GM18499 (cell line): Measurements from ENCODE around the gene ABHD14A.
"Not testable (repeated sequence)": the region's sequence is repeated elsewhere in the genome, so short reads cannot be mapped to it uniquely, and the experiment has no call there.

Experiments
- ATAC-seq: cut with Tn5 transposase; IDR thresholded peaks from one replicate; pipeline ENCODE4 v1.9.1; 2021; ENCODE audit warnings: moderate number of reproducible peaks; ENCODE audit not compliant: insufficient read depth, unreplicated experiment

The ABHD14A gene

DNA sequence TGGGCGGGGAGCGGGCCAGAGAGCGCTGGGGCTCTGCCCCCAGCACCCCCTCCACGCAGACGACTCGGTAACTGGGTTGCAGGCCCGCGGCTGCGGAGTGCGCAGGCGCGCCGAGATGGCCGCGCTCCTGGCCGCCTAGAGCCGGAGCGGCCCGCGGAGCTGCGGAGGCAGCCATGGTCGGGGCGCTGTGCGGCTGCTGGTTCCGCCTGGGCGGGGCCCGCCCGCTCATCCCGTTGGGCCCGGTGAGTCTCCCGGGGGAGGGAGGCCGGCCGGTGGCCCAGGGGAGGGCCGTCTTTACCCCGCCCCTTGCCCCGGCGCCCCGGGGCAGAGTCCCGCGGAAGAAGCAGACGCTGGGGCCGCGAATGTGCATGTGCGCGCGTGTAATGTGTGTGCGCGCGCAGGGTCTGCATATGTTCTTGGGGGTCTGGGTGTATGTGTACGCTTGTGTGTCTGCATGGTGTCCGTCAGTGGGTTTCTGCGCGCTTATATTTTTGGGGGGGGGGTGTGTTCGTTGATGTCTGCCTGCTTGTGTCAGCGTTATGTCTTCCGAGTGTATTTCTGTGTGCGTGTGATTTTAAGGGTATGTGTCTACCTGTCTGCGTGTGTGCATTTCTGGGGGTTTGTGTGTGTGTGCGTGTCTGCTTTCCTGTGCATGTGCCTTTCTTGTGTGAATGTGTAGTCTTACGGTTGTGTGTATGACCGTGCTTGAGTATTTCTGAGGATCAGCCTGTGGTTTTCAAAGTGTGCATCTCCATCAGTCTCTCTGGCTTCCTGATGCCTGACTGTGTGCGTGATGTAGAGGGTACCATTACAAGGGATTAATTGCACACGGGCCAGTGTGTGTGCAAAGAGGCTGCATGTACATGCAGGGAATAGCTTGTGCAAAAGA, at the start of gene ABHD14A:
TSS of gene ABHD14A (plus strand) at position 102 of the 889 bp plus-strand sequence. CDS start at position 174, 72 bp downstream.
- ATAC-seq, result no peak

DNA sequence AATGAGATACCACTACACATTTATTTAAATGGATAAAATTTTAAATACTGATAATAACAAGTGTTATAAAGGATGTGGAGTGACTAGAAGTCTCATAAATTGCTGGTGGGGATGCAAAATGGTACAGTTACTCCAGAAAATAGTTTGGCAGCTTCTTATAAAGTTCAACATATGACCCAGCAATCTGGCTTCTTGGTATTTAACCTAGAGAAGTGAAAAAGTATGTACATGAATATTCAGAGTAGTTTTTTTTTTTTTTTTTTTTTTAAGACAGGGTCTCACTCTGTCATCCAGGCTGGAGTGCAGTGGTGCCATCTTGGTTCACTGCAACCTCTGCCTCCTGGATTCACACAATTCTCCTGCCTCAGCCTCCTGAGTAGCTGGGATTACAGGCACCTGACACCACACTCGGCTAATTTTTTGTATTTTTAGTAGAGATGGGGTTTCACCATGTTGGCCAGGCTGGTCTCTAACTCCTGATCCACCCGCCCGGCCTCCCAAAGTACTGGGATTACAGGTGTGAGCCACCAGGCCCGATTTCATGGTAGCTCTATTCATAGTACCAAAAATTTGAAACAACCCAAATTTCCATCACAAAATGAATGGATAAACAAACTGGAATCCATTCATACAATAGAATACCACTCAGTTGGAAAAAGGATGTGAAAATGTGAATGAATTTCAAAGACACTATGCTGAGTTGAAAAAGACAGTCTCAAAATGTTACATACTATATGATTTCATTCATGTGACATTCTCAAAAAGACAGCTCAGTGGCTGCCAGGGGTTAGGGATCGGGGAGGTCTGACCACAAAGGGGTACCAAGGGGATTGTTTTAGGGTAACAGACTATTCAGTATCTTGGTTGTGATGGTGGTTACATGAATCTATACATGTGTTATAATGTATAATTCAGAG, 47.5 kb upstream of the ABHD14A start:
- no peak for ATAC-seq

DNA sequence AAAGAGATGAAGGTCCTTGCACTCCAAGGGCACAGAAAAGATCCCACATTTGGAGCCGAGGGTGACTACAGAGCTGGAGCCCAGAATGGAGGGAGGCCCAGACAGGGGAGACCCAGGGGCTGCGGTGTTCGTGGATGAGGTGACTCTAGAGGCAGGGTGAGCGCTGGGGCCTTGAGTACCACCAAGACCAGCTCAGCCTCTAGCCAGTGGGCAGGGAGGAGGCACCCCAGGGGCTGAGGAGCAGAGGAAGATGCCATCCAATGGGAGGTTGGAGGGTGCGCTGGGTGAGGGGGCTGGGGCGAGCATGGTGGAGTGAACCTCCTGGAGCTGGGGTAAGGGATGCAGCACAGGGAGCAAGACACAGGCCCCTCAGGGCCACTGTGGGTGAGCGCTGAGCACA, 46.4 kb upstream of the ABHD14A start:
- ATAC-seq, result no peak

DNA sequence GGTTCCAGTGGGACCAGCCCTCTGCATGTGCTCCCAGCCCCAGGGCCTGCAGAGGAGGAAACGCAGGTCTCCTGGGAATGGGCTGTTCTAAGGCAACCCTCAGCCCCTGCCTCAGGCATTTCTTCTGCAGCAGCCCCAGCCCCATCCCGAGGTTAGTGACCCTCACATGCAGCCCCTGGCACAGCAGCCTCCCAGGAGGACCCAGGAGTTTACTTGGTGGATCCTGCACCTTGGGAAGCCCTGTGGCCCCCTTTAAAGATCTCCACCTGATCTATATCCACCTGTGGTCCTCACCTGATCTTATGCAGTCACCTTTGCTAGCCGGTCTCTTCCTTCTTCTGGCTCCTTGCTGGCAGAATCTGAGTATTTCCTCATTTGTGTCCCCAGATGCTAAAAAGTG, 45.9 kb upstream of the ABHD14A start:
- ATAC-seq, result not testable (repeated sequence)

DNA sequence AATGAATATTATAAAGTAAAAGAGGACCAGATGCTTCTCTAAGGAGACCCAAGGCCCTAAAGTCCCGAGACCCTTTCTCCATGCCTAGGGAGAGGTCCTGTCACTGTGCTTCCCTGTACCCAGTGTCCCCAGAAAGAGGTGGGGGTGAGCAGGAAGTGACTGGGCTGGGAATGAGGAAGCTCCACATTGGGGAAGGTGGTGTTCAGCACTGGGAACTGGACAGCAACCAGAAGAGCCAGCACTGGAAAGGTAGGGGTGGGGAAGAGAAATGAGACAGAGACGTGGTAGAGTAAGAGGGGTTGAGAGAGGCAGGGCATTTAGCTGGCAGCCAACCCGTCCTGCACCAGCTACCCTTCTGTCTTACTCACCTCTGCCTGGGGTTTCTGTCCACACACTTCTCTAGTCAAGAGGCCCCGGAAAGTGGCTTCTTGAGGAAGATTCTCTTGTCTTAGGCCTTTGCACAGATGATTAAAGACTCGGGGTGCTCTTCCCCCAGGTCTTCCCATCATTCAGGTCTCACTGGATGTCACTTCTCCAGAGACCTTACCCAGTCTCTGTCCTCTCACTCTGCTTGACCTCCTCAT, 45.4 kb upstream of the ABHD14A start:
- ATAC-seq, result no peak

DNA sequence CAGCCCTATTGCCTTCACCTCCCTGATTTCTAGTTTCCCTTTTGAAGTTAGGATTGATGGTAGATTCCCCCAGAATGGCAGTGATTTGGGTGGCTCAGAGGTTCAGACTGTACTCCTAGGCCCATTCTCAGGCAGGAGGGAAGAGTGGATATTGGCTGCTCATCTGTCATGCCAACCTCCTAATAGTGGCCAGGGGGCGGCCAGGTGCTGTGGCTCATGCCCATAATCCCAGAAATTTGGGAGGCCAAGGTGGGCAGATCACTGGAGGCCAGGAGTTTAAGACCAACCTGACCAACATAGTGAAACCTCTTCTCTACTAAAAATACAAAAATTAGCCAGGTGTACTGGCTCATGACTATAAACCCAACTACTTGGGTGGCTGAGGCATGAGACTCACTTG, 44.4 kb upstream of the ABHD14A start:
- ATAC-seq, result no peak

DNA sequence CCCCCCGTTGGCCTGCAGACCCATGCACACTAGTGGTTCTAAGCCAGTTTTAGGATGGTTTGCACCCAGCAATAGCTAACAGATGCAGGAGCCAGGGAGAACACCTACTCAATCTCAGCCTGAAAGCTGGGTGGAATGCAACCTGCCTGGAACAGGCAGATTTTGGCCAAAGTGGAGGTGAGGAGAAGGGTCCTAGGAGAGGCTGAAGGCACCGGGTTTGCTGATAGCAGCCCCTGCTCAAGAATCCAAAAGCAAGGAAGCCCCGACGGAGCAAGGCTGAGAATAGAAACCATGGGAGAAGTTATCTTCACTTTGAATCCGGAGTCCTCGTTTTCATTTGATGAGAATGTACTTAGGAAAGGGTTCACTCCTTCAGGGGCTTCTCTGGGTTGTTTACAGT, 43.1 kb upstream of the ABHD14A start:
- no peak for ATAC-seq

DNA sequence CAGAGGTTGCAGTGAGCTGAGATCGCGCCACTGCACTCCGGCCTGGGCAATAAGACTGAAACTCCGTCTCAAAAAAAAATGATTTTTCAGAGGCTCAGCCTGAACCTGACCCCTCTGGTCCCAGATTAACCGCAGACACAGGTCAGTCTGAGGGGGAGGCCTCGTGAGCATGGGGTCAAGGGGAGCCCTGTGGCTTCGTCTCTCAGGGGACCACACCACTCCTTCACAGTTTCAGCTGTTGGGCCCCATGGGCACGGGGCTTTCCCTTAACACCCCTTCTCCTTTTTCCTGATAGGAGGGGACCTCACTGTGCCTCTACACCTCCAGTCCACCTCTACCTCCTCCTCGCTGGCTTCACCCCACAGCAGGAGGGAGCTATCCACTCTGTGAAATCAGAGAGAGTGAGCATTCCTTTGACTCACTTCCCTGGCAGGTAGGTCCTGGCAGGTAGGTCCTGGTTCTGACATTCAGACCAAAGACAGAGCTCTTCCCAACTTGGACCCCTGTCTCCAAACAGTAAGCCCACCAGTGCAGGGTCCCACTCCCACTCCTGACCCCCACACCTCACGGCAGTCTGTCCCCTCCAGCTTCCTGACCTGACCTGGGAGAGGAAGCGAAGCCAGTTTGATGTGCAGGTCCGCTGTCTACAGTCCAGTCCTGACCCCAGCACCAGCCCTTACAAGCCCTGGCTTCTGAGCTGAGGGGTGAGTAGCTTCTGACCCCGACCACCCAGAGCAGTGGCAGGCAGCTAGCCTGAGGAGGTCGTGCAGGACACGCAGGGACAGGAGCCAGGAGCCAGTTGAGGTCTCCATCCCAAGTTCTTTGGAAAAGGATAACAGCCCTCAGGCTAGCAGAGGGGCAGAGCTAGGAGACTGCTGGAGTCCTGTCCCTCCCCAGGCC, 42.1 kb upstream of the ABHD14A start:
- ATAC-seq, result no peak

DNA sequence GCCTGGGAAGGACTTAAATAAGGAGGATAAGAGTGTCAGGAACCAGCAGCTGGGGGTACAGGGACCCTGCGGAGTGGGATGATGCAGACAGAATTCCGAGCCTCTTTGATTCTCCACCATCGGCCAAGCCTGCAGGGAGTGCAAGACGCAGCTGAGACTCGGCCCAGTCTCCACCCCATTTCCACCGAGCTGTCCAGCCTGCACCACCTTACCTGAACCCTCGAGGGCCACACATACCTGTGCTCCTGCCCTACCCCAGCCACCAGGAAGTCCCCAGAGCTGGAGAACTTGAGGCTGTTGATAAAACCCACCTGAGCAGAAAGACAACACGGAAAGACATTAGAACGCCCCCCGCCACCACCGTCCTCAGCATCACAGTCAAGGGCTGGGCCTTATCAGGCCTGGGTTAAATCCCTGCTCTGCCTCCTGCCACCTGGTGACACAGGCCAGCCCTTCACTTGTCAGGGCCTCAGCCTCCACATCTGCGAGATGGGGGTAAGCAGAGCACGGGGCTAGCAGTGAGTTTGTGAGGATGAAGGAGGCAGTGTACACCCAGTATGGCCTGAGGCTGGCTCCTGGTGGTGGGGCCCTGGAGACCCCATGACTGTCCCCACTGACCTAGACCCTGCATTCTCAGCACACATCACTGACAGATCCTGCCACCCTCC, 41.3 kb upstream of the ABHD14A start:
- ATAC-seq, result no peak

DNA sequence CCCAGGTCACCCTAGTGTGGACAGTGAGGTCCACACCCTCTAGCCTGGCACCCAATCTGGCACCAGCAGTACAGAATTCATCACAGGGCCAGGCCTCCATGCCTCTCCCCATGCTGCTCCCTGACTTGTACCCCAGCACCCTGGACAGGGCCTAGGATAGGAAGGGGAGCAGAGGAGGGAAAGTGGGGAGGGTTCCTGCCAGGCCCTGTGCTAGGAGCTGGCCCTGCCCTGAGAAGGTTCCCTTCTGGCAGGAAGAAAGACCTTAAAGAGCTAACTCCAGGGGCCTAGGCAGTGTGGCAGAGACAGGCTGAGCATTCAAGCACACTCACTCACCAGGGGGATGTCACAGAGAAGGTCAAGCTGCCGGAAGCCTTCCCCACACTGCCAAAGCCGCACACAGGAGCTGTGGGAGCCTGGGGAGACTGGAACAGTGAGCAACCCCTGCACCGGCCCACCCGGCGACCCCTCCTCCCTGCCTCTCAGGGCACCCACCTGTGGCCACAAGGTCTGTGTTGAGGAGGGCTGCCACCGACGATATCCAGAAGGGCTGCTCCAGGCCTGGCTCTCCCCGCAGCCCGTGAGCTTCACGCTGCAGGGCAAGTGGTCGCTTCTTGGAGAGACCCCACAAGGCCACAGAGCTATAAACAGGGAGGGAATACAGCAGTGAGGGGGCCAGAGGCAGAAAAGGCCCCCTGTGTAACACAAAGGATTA, 40.6 kb upstream of the ABHD14A start:
- no peak for ATAC-seq

DNA sequence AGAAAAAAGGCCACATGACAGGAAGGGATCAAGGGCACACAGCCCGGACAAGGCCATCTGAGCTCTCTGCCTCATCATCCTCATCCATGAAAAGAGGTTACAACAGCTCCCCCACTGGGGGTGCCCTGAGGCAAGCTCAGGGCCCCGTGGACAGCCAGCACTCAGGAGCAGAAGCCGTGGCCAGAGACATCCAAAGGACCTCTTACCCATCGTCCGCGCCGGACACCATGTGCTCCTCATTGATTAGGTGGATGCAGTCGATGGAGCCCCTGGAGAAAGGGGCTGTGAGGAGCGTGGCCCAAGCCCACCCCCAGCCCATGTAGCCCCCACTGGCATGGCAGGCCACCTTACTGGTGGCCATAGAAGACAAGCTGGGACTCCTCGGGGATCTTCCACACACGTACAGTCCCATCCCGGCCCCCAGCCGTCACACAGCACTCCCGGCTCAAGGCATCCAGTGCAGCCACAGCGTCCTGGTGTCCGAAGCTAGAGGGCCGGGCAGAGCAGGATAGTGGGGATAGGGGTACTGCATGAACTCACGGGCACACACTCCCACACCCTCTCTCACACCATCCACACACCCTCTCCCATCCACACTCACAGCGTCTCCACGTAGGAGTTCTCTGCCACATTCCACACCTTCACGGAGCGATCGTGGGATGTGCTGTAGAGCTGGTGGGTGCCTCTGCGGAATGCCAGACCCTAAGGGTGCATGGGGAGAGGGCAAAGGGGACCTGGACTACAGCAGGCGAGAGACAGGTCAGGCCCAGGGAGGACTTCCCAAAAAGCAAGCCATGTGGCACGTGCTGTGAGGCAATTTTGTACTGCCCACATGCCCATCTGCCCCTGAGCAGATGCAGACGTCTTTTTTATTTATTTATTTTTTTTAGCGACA, 39.6 kb upstream of the ABHD14A start:
- ATAC-seq, result no peak

DNA sequence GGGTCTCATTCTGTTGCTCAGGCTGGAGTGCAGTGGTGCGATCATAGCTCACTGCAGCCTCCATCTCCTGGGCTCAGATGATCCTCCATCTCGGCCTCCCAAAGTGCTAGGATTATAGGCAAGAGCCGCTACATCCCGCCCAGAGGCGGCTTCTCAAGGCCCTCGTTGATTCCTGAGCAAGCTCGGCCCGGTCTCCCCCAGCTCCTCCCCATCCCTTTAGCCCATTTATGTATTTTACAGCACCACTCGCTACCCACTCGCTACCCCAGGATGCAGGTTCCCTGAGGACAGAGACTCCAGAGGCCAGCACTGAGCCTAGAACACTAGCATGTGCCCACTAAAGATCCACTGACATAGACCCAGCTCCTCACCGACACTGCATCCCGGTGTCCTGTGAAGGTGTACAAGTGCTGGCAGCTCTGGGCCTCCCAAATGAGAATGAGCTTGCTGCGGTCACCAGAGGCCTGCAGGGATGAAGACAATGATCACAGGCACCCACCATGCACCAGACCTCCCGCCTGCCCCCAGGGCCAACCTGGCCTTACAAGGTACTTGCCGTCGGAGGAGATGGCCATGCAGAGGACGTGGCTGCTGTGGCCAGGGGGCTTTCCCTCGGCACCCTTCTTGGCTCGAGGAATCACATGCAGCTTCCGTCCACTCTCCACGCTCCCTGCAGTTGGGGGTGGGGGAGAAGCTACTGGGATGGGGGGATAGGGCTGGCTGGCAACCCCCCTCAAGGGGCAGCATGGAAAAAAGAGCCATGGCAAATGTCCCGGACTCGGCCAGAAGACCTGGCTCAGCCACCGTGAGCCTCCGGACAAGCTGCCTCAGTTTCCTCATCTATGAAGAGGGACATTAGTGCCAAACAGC, 38.7 kb upstream of the ABHD14A start:
- no peak for ATAC-seq

DNA sequence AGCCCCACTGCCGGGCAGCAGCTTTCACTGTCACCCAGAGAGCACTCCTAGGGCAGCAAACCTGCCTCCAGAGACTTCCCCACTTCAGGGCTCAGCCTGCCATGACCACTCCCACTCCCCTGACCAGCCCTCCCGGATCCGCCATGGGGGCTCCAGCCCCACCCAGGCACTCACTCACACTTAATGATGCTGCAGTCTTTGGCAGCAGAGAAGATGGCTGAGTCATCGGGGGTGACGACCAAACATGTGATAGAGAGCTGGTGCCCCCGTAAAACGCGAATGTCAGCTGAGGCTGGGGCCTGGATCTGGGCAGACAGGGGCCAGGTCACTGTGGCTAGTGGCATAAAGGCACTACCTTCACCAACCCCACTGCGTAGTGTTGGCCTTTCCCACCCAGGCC, 37.9 kb upstream of the ABHD14A start:
- ATAC-seq, result no peak

DNA sequence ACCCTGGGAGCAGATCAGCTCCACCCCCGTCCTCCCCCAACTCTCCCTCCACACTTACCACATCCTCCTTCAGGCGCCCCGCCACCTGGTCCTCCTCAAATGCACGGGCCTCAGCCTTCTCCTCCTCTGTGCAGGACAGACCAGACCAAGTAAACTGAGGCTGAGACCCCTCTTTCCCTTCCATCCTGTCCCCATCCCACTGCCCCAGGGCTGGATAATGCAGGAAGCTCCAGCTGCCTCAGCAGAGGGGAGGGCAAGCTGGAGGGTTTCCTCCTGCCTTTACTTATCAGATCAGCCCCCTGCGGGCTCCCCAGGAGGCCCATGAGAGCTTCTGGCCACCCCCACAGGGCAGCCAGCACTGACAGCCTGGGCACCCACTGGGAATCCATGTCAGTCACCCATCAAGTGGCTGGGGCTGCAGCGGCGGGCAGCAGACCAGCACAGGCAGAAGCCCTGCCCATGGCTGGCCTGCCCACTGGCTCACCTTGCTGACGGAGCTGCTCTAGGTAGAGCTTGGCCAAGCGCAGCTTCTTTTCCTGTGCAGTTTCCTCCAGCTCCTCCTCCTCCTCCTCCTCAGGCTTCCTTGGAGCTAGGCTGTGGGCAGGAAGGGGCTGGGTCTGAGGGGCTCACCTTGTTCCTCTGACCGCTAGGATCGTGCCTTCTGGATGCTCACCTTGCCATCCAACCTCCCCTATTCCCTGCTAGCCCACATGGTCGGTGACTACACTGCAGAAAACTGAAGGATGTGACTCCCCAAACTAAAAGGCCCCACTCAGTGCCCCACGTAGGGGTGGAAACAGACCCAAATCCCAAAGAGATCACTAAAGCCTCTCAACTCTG, 37.0 kb upstream of the ABHD14A start:
- no peak for ATAC-seq

DNA sequence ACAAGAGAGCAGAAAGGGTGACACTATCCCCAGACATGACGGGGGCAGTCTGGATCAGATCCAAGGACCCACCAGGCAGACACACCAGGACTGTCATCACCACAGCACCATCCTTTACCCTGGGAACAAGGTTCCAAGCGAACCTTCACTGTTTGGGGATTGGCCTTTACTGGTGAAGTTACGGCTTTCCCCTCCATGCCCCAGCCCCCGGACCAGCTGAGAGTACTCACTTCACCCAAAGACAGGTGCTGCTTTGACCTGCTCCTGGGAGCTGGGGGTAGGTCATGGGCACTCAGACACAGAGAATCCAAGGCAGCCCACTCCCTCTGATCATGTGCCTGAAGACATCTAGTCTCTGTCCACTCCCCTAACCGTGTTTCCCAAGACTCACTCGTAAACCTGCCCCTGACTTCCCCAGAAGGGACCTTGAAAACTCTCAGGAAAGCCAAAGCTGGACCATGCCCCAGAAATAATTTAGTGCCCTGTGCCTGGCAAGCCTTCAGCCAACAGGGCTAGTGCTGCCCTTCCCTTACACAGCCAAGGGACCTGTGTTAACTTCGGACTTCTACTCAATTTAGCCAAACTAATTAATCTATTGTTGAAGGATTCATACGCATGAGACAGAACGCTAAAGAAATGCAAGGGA, 36.0 kb upstream of the ABHD14A start:
- ATAC-seq, result no peak
